ENCODE measurements around the gene TASP1. TPM values are rescaled to one million over a fixed set of nuclear protein-coding genes. Genes with fewer than 3 reads are reported as not detected.

Gene TASP1
- total and polyA plus RNA-seq, 12 donors, result 3.6 to 13.0 (median 9.6) TPM

DNA sequence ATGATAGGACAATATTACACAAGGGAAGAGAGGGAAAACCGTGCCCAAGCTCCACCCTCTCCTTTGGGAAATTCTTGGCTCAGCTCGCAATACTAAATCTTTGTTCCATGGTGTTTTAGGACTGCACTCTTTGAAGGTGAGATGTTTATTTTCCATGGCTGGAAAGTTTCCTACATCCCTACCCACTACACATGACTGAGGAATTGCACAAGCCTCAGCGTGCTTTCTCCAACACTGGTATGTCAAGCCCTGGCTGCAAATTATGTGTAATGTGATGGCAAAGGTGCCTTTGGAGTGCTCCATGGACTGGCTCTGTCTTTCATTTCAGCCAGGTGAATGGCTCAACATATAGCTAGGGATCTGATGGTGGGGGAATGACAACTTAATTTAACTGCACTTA, 283.3 kb downstream of the TASP1 start:
- no peak for TF ChIP-seq POLR2A (IDR thresholded peaks at IDR 0.05)
- TF ChIP-seq, protein P1, sequence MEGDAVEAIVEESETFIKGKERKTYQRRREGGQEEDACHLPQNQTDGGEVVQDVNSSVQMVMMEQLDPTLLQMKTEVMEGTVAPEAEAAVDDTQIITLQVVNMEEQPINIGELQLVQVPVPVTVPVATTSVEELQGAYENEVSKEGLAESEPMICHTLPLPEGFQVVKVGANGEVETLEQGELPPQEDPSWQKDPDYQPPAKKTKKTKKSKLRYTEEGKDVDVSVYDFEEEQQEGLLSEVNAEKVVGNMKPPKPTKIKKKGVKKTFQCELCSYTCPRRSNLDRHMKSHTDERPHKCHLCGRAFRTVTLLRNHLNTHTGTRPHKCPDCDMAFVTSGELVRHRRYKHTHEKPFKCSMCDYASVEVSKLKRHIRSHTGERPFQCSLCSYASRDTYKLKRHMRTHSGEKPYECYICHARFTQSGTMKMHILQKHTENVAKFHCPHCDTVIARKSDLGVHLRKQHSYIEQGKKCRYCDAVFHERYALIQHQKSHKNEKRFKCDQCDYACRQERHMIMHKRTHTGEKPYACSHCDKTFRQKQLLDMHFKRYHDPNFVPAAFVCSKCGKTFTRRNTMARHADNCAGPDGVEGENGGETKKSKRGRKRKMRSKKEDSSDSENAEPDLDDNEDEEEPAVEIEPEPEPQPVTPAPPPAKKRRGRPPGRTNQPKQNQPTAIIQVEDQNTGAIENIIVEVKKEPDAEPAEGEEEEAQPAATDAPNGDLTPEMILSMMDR (IDR thresholded peaks at IDR 0.05), result no peak
- Histone ChIP-seq H3K4me1 (replicated peaks in 1 of 2) (no peaks in the 10 kb centered on the region), H3K4me3 (no peak overlapping the region), H3K27me3 (no peaks in the 10 kb centered on the region), H3K36me3 (replicated peaks in 1 of 2) (no peaks in the 10 kb centered on the region), H3K9me3 (replicated peaks in 1 of 3) (no peaks in the 10 kb centered on the region), H3K27ac (no peak overlapping the region)
- DNase-seq, result no peak
- intact Hi-C loops (cut with DNase I), result no loop called here
- 81 to 87% (median 84%) methylated on average over 3 of the region's 3 CpGs for WGBS, 4 donors

- Histone ChIP-seq H3K9me3 (replicated peaks in 1 of 3) (no peaks in the 10 kb centered on the region), H3K4me3 (no peak overlapping the region), H3K27me3 (no peaks in the 10 kb centered on the region), H3K27ac (no peak overlapping the region), H3K4me1 (replicated peaks in 1 of 2) (no peaks in the 10 kb centered on the region), H3K36me3 (replicated peaks in 1 of 2) (no peaks in the 10 kb centered on the region)
- intact Hi-C loops (cut with DNase I), result no loop called here
- no peak for DNase-seq
- TF ChIP-seq, protein P1 (IDR thresholded peaks at IDR 0.05), result no peak
- no peak for TF ChIP-seq POLR2A (IDR thresholded peaks at IDR 0.05)
- 90 to 97% (median 91%) methylated on average over 2 of the region's 2 CpGs for WGBS, 4 donors
Observed at GRCh38 chr20:13353261-13353945, 285.3 kb downstream of the TASP1 start.

DNA sequence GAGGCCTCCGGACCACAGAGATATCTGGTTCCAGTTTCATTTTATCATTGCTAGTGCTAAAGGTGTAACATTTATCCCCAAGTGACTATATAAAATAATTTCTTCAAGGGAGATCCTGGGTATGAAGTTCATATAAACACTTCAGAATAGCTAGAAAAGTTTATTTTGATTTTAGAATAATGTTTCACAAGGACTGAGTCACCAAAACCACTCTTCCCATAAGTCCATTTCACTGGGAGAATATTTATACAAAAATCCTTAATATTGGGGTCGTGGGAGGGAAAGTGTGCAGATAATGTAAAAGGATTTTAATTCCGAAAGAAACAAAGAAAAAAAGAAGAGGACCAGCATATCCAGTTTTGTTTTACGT, 289.5 kb downstream of the TASP1 start:
- TF ChIP-seq, protein P1 (IDR thresholded peaks at IDR 0.05), result no peak
- TF ChIP-seq POLR2A (IDR thresholded peaks at IDR 0.05), result no peak
- intact Hi-C loops (cut with DNase I), result no loop called here
- Histone ChIP-seq H3K27ac (no peak overlapping the region), H3K9me3 (replicated peaks in 1 of 3) (no peaks in the 10 kb centered on the region), H3K4me3 (no peak overlapping the region), H3K36me3 (replicated peaks in 1 of 2) (no peaks in the 10 kb centered on the region), H3K27me3 (no peaks in the 10 kb centered on the region), H3K4me1 (replicated peaks in 1 of 2) (no peaks in the 10 kb centered on the region)
- 83 to 91% (median 85%) methylated on average over 4 of the region's 4 CpGs for WGBS, 4 donors
- DNase-seq, result no peak

- H3K4me1 ChIP-seq (replicated peaks in 1 of 2), result no peaks in the 10 kb centered on the region
- H3K36me3 ChIP-seq (replicated peaks in 1 of 2), result no peaks in the 10 kb centered on the region
- 77 to 81% (median 79%) methylated on average over 9 of the region's 9 CpGs for WGBS, 4 donors
- intact Hi-C loops (cut with DNase I), result no loop called here
- DNase-seq, result no peak
- H3K9me3 ChIP-seq (replicated peaks in 1 of 3), result no peaks in the 10 kb centered on the region
- TF ChIP-seq POLR2A (IDR thresholded peaks at IDR 0.05), result no peak
- TF ChIP-seq, protein P1 (IDR thresholded peaks at IDR 0.05), result no peak
- no peak overlapping the region for H3K27ac ChIP-seq
- no peak overlapping the region for H3K4me3 ChIP-seq
- no peaks in the 10 kb centered on the region for H3K27me3 ChIP-seq
Observed at GRCh38 chr20:13348311-13349234, 290.2 kb downstream of the TASP1 start.
